Stimulated activated CD4-positive, alpha-beta T cell treated with anti-CD3 and anti-CD28 coated beads, Interleukin-1b, Interleukin-23, amount 100 ng/mL, for 4 hours (primary cell): Measurements from ENCODE around the gene TRIM32.

Source experiments
- DNase-seq, 2 donors: peaks; one replicate each; pipeline ENCODE4 v3.0.0-alpha.2; 2020; ENCODE audit warnings: low read depth in 2 of 2

The TRIM32 gene

DNA sequence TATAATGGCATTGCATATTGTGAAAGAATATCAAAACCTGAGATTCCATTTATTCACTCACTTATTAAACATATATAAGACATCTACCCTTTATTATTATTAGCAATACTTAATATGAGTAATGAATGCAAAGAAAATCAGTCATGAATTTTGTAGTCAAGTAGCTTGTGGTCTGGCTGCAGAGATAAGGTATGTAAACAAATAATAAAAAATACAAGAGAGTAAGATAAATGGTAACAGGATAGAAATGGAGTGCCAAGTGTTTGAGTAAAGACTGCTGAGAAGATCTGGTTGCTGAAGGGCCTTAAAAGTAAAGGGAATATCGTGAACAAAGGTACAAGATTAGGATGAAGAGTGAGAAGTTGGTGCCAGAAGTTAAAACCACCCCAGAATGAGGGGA is 18.4 kb downstream of the TRIM32 start:
- DNase-seq = no peak

GRCh38 chr9:116706310-116707290 is 19.5 kb downstream of the TRIM32 start:
- no peak for DNase-seq

GRCh38 chr9:116712781-116713180 is 25.7 kb downstream of the TRIM32 start:
- DNase-seq = no peak

GRCh38 chr9:116713271-116713670 is 26.2 kb downstream of the TRIM32 start:
- no peak for DNase-seq

DNA sequence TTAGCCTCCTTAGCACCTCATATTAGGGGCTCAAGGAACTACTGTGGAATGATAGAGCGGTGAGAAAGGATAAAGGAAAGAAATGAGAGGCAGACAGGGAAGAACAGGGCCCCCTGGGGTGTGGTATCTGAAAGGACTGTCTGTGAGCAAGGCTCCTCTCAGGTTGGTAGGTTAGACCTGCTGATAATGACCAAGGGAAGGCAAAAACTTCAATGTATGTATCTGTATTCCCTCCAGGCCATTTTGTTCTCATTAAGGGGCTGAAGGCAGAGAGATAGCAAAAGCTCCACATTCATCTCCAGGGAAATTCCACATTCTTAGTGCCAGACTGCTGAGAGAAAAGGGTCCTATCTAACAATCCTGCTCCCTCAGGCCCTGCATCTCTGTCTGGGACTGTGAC is 28.6 kb downstream of the TRIM32 start:
- DNase-seq = no peak

DNA sequence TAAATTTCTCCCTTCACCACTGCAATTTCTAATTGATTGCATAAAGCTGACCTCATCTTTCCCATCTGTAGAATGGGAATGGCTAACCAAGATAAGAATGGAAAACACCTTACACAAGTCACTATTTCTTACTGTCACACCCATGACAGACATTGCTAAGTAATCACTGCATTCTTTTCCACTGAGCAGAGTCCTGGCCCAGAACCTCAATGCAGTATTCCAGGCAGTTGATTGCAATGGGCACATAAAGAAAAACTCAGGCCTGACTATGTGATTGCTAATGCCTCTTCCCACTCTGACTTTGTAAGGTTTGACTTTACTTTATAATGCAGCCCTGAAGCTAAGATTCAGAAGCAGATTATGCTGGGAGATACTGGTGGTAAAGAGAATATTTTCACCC is 29.3 kb downstream of the TRIM32 start:
- no peak for DNase-seq

DNA sequence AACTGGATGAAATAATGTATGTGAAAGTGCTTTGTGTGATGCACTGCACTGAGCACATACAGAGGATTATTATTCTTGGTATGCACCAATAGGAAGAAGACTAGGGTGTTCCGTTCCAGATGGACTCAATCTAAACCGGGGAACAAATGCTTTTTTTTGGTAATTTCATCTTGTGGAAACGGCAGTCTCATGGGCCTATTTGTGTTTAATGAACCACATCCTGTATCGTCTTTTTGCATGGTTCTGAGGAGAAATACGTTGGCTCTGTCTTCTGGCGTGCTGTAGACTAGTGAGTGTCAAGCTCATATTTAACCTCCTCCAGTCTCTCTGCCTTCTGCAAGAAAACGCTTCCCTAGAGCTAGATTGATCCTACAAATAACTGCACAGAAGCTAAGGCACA is 30.0 kb downstream of the TRIM32 start:
- no peak for DNase-seq

DNA sequence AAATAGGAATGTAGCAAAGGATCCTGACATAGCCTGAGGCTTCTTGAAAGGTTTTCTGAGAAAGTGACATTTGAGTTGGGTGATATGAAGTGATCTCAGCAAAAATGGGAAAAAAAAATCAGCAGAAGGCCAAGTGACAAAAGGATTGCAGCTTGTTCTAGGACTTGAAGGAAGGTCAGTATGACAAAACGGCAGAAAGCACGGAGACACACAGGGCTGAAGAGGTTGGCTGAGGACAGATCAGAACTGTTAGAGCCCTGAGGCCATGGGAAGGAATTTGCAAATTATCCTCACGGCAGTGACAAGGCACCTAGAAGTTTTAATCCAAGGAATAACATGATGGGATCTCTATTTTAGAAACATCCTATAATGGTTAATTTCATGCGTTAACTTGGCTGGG is 31.0 kb downstream of the TRIM32 start:
- no peak for DNase-seq

DNA sequence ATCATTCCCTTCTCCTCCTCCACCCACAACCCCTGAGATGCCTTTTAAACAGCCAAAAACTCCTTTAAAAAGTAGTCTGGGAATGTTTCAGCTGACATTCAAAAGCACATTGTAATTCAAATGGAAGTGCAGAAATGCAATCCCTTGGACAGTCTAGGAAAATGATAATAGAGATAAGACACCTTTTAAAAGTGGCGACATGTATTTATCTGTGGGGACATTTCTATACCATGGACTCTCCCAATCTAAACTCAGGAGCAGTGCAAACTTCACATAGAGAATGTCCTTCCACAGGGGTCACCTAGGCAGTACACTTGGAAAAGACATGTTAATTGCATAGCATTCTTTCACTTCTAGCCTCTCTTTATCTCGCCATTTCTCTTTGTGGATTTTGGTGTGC is 33.0 kb downstream of the TRIM32 start:
- no peak for DNase-seq

DNA sequence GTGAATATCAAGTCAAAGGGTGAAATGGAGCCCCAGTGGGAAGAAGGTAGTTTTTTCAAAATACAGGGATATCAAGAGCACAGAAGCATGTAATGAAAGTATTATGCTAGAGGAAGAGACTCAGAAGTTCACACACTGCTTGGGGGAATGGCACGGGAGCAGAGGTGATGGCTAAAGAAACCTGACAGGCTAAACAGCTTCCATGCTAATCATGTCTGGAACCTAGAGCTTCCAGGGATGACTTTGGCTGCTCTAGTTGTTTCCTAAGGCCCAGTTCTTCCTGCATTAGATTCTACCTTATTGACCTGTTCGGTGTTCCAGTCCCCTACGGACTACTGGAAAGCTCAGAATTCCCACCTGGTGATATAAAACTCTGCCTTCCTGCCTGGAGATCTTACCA is 34.3 kb downstream of the TRIM32 start:
- no peak for DNase-seq

GRCh38 chr9:116721944-116722343 is 34.8 kb downstream of the TRIM32 start:
- no peak for DNase-seq

- no peak for DNase-seq
Measured at GRCh38 chr9:116724123-116724522, 37.0 kb downstream of the TRIM32 start.

GRCh38 chr9:116726602-116727001 is 39.5 kb downstream of the TRIM32 start:
- DNase-seq = no peak

DNA sequence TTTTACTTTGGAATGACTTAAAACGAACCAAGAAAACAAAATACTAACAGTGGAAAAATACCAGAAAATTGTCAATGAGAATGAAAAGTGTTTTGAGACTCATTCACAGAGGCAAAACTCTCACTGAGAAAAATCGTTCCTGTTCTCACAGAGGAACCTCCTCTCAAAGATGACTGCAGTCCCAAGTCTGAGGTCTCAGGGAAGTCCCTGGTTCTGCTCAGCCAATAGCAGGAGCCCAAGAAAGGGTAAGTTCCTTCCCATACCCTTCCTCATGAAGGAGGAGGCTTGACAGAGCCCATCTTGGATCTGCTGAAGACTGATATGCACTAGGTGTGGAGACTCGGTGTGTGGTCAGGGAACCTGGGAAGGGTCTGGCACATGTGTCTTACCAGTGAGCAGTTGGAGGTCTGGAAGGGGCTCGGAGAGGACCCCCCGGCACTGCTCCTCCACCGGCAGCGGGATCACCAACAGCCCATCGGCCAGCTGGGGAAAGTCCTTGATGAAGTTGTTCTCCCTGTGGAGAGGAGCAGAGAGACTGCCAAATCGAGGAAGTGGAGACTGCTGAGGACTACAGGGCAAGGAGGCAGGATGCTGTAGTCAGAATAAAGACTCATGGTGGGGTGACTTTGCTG is 46.0 kb downstream of the TRIM32 start:
- DNase-seq = no peak

DNA sequence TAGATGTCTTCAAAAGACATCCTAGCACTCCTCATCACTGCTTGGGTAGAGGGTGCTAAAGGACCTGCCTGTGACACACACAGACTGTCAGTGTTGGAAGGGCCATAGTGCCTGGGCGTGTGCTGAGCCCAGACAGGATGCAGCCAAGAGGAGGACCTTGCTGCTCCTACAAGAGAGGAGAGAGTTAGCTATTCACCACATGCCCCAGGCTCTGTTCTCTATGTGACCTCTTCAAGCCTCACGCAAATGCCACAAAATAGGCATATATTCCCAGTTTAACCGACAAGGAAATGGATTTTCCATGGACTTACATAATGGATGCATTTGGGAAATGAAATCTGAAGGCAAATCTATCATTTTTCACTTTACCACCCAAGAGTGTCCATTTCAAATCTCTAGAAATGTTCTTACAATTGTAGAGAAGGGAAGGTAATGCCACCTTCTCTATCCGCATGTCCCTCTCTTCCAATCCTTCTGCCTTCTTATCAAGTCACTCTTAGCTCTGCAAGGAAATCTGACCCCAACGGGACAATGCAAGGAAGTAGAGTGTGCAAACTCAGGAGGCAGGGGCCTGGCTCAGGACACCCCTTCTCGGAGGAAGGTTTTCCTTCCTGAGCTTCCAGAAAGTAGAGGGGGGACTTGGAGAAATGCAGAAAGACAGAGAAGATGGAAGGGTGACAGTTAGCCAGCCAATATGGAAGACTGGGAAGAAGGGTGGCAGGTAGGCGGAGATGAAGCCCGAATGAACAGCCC is 49.5 kb downstream of the TRIM32 start:
- no peak for DNase-seq

- peak in 1 of 2 donors; percentile 42 for DNase-seq
Measured at GRCh38 chr9:116737152-116737546, 50.0 kb downstream of the TRIM32 start.

DNA sequence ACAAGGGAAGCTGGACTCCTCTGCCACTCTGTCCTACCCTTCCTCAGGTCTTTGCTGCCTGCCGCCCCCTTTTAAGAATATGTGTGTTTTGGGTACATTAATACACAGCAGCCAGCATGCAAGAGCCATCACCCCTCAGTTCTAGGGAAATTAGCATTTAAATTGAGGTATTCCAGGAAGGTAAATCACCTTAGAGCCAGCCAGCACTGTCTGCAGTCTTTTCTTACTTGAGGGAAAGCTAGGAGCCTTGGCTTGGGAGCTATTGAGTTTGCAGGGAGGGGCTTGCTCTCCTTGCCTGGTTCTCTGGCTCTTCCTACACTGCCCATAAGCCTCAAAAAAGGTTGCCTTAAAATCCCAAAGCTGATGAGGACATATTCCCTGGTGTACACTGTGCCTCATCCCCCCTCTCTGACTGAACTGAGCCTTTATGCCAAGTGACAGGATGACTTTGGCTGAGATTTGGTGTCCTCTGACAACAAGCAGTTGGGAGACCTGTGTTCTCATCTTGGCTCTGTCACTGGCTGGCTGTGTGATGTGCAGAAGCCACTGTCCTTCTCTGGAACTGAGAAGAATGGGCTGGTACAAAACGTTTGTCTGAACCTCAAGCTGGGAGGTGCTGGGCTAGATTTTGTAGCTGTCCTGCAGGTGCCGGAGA is 54.1 kb downstream of the TRIM32 start:
- DNase-seq = no peak

- no peak for DNase-seq
Measured at GRCh38 chr9:116741742-116742141, 54.6 kb downstream of the TRIM32 start.

GRCh38 chr9:116749176-116749575 is 62.1 kb downstream of the TRIM32 start:
- DNase-seq = no peak

GRCh38 chr9:116749772-116750171 is 62.7 kb downstream of the TRIM32 start:
- DNase-seq = no peak

DNA sequence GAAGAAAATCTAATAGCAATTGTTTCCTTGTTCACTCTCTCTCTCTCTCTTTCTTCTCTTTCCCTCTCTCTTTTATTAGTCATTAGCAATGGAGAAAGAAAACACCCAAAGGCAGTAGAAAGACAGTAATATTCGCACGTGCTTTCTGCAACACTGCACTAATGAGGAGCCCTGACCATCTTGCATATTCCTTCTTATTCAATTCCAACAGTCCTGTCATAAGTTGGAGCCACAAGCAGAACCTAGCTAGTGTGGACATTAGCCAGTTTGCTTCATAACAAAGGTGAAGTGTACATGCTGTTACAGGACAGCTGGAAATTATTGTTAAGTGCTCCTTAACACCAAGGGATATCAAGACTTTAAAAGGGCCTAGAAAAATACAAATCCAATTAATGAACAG is 63.4 kb downstream of the TRIM32 start:
- no peak for DNase-seq
